Activated naive CD4-positive, alpha-beta T cell treated with anti-CD3 and anti-CD28 coated beads, Interleukin-2, amount 50 U/mL, for 16 hours (primary cell): Measurements from ENCODE around the gene LTC4S.
"Not testable (repeated sequence)": the region's sequence is repeated elsewhere in the genome, so short reads cannot be mapped to it uniquely, and the experiment has no call there.

Experiments
- DNase-seq: peaks from one replicate; pipeline ENCODE4 v3.0.0-alpha.2; 2020

Gene LTC4S

DNA sequence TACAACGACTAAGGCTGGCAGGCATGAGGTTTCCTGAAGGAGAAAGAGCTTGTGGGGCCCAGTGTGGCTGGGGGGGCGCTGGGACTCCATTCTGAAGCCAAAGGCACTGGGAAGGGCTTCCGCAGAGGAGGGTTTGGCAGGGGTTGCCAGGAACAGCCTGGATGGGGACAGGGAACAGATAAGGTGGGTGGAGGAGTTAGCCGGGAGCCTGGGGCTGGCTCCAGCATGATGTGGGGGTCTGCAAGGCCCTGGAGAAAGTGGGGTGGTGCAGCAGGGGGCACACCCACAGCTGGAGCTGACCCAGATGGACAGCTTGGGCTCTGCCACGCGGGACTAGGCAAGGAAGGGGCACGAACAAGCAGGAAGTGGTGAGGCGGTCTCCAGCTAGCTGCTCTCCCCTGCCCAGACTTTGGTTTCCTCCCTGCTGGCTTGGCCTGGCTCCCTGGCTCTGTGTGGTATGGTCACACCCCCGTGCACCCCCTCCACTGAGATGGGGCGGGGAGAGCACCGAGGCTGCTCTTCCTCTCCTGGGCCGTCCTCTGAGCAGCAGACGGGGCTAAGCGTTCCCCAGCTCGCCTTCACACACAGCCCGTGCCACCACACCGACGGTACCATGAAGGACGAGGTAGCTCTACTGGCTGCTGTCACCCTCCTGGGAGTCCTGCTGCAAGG, at the start of gene LTC4S:
Gene LTC4S (plus strand): TSS at position 519 of the 672 bp plus-strand sequence. CDS start 95 bp downstream, at position 614.
- no peak for DNase-seq

DNA sequence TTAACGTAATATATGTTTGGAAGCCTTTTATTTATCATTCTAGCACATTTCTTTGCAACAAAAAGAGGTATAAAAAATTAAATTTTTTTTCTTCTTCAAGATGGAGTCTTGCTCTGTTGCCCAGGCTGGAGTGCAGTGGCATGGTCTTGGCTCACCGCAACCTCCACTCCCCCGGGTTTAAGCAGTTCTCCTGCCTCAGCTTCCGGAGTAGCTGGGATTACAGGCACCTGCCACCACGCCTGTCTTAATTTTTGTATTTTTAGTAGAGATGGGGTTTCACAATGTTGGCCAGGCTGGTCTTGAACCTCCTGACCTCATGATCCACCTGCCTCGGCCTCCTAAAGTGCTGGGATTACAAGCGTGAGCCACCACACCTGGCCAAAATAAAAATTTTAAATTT, 49.7 kb upstream of the LTC4S start:
- not testable (repeated sequence) for DNase-seq

GRCh38 chr5:179746872-179747271, 46.9 kb upstream of the LTC4S start:
- DNase-seq = no peak

DNA sequence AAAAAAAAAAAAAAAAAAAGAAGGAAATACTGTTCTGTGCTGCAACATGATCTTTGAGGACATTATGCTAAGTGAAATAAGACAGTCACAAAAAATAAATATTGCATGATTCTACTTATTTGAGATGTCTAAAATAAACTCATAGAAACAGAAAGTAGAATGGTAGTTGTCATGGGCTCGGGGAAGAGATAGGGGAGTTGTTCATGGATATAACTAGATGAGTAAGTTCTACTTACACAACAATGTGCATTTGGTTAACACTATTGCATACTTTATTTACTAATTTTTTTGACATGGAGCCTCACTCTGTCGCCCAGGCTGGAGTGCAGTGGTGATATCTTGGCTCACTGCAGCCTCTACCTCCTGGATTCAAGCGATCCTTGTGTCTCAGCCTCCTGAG, 46.0 kb upstream of the LTC4S start:
- DNase-seq = no peak

DNA sequence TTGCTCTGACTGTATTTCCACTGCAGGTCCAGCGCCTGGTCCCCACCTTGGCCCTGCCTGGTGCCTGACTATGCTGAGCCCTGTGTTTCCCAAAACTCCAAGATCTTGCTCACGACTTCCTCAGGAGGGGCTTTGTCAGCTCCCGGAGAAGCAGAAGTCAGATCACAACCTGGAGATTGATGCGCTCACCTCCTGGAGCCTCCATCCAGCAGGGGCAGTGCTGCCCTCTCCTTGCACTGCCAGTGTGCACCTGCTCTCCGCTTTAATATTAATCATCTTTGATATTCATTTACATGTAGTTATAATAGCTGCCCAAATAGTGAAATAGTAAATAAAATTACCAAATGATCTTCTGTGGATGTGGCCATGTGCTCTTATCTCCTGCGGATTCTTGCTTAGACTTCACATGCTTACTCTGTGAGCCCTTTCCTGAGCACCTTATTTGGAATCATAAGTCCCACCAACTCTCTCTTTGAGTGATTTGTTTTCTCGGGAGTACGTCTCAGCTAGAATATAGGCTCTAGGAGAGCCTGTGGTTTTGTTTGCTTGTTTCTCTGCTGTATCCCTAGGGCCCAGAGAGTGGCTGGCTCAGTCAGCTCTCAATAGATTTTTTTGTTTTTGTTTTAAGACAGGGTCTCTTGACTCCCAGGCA, 43.8 kb upstream of the LTC4S start:
- DNase-seq = no peak

DNA sequence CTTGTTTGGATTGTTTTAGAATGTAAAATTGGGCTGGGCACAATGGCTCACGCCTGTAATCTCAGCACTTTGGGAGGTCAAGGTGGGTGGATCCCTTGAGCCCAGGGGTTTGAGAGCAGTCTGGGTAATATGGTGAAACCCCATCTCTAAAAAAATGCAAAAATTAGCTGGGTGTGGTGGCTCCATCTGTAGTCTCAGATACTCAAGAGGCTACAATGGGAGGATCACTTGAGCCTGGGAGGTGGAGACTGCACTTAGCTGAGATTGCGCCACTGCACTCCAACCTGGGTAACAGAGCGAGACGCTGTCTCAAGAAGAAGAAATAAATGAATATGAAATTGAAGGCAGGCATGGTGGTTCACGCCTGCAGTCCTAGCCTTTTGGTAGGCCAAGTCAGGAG, 39.8 kb upstream of the LTC4S start:
- DNase-seq = no peak

DNA sequence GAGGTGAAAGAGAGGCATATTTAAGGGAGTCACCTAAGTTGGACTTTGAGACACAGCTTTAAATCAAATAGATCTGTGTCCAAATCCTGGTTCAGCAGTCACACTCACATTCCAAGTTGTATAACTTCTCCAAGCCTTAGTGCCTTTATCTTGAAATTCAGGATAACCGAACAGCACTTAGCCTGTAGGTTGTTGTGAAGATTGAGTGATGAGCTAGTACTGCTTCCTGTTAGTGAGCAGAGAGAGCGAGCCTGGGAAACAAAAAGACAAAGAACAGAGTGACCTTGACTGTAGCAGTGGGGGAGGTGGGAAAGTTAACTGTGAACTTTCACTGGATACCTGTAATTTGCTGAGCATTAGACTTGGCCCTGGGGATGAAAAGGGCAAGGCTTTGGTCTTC, 38.8 kb upstream of the LTC4S start:
- DNase-seq = no peak

DNA sequence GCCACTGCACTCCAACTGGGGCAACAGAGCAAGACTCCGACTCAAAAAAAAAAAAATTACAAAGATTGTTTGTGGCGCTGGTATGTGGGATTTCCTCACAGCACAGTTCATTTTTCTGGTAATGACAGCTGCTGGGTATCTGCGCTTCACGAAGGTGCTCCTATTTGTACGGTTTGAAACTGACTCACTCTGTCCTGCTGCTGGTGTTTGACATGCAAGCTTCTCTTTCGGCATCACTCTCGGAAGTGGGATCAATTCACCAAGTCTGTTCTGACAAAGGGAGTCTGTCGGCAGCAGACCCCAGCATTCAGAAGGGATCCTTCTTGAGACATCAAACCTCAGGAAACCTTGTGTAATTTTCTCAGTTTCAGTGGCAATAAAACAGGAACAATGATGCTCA, 34.8 kb upstream of the LTC4S start:
- DNase-seq = no peak

DNA sequence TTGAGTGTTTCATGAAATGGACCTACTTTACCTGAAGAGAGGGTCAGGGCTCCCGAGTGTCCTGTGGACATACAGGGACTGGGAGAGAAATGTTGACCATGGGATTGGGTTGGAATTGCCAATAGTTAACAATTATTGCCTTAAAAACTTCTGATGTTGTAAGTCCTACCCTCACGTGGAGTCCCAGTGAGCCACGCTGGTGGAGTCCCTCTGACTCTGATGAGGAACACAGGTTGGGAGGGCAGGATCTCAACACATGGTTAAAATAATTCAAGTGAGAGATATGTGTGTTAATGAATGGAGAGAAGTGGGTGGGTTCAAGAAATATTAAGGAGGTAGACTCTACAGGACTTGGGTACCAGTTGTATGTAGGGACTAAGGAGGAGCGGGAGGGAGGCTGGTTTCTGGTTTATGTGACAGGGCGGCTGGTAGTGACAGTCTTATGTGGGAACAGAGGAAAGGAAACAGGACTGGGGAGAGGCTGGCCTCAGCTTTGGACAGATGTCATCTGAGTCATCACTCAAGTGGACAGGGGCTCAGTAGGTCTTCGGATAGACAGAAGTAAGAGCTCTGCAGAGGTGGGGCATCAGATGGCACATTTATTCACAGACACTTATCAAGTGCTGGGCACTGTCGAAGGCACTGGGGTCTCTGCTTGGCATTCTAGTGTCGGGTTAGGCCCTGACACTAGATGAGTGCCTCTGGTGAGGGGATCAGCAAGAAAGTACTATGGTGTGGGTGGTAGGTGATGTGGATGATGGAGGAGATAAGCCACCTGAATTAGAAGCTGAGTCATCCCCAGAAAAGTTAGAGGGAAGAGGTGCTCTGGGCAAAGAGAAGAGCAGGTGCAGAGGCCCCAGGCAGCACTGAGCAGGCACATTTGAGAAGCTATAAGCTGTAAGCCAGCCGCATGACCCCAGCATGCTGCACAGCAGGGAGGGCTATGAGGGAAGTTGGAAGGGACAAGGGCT, 33.9 kb upstream of the LTC4S start:
- DNase-seq = peak; percentile 23

DNA sequence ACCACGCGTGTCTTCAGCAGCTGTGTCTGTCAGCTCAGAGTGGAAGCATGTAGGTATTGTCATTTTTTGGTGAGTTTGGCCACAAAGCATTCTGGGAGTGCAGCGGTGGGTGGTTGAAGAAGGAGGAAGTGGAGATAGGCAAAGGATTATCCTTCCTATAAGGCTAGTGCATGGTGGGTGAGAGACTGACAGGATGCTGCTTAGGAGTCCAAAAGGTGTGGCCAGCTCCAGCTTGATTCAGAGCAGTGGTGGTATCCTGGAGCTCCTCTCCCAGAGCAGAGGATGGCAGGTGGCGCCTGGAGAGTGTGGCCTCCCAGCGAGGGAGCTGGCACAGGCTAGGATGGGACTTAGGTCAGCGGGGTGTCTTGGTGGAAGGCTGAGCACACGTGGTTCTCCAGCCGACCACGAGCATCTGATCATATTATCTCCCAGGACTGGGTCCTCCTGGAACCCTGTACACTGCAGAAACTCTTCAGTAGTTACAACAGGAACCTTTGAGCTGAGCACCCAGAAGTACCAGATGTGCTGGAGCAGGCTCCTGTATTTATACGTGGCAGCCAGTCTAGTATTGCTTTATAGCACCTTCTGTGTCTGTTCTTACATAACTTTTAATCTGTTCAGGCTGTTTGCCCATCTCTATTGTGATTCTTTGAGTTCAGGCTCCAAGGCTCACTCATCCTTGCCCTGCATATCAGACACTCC, 31.6 kb upstream of the LTC4S start:
- DNase-seq = no peak

GRCh38 chr5:179762781-179763176, 31.0 kb upstream of the LTC4S start:
- no peak for DNase-seq

- peak; percentile 43 for DNase-seq
These were observed 30.4 kb upstream of the LTC4S start for GRCh38 chr5:179763215-179763945.

DNA sequence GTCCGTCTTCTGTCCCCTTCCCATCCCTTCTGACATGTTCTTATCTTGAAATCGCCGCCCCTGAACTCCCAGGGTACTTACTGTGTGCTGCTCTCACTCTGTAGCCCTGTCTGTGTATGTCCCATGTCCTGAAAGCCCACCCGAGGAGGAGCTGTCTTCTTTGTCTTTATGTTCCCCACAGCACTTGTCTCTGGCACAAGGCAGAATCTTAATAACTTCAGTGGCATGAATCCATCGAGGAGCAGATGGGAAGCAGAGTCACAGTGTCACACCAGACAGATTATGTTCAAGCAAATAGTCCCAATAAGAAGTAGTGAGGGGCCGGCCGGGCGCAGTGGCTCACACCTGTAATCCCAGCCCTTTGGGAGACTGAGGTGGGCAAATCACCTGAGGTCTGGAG, 29.7 kb upstream of the LTC4S start:
- no peak for DNase-seq

GRCh38 chr5:179765400-179765799, 28.4 kb upstream of the LTC4S start:
- no peak for DNase-seq

DNA sequence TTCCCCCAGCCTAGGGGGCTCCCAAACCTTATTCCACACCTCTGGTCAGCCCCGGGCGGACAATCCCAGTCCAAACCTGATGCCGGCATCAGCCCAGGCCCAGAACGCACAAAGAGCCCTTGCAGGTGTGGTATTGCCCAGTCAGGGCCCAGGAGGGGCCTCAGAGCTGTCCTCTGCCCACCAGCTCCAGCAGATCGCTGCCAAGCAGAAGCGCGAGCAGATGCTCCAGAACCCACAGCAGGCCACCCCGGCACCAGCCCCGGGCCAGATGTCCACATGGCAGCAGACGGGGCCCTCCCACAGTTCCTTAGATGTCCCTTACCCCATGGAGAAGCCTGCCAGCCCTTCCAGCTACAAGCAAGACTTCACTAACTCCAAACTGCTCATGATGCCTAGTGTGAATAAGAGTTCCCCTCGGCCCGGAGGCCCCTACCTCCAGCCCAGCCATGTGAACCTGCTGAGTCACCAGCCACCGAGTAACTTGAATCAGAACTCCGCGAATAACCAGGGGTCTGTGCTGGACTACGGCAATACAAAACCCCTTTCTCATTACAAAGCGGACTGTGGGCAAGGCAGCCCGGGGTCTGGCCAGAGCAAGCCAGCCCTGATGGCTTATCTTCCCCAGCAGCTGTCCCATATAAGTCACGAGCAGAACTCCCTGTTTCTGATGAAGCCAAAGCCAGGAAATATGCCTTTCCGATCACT, 27.6 kb upstream of the LTC4S start:
- DNase-seq = no peak

GRCh38 chr5:179766726-179767455, 26.9 kb upstream of the LTC4S start:
- no peak for DNase-seq

DNA sequence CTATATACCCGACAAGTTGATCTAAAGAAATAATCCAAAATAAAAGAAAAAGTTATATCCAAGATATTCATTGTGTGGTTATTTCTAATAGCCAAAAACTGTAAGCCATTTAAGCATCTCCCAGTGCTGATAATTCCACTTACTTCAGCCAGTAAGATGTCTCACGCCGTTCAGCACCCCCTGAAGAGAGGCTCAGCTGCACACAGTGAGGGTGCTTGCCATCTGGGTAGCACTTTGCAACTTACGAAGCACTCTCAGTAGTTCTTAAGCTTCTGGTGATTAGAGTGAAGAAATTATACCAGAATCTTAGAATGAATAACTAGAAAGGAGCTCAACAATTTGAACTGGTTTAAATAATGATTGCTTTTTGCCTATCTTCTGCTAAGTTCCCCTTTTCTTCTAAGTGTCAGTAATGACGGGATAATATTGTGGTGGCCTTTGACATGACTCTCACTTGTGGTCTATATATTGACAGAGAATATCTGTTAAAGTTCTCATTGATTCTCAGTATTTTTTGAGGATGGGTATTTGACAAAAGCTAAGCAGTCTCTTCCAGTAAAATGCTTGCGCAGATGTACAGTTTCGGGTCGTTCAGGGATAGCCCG, 26.2 kb upstream of the LTC4S start:
- DNase-seq = no peak

DNA sequence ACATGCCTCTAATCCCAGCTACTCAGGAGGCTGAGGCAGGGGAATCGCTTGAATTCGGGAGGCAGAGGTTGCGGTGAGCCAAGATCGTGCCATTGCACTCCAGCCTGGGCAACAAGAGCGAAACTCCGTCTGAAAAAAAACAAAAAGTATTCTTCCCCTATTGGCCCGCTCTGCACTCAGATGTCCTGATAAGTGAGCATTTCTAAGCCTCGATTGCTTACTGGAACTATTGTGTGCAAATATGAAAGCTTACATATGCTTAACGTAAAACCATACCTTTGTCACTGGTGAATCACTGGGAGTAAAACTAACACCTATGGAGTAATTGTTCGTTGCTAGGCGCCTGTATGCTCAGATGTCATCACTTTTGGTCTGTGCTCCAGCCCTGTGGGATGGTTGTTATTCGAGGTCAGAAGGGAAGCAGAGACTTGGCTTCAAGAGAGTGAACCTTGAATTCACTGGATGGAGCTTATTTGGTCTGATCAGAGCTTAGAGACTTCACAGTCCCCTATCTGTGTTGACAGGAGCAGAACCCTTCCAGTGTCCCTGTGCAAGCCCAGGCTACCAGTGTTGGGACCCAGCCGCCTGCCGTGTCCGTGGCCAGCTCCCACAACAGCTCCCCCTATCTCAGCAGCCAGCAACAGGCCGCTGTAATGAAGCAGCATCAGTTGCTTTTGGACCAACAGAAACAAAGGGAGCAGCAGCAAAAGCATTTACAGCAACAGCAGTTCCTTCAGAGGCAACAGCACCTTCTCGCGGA, 25.3 kb upstream of the LTC4S start:
- no peak for DNase-seq

GRCh38 chr5:179769271-179769670, 24.5 kb upstream of the LTC4S start:
- DNase-seq = no peak

DNA sequence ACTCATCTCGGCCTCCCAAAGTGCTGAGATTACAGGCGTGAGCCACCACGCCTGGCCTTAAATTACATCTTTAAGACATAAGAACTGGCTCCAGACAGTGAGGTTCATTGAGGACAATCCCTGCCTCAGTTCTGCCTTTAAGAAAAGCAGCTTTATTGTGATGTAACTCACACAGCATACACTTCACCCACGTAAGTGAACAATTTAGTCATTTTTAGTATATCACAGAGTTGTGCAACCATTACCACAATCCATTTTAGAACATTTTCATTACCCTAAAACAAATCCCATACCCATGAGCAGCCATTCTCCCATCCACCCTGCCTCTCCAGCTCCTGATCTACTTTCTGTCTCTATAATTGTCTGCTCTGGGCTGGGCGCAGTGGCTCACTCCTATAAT, 24.0 kb upstream of the LTC4S start:
- DNase-seq = no peak
